ENCODE measurements around the gene TCOF1. TPM values are rescaled to one million over a fixed set of nuclear protein-coding genes. Genes with fewer than 3 reads are reported as not detected.
A peak's percentile ranks its signal among the peaks of the same experiment; 100 is the strongest.

Gene TCOF1
- total RNA-seq, 2 experiments from 2014 or later = 91.3 to 95.0 TPM

- intact Hi-C loops (cut with micrococcal nuclease) = no loop called here
- H3K4me3 Mint-ChIP-seq = no peak overlapping the region
- no peaks in the 10 kb centered on the region for H3K27me3 Mint-ChIP-seq
- no peaks in the 10 kb centered on the region for H3K9me3 Mint-ChIP-seq
- DNase-seq = no peak
- H3K4me1 Mint-ChIP-seq (ENCODE audit: low read depth) = peaks cover 4% of the 10 kb centered on the region
- no peak overlapping the region for H3K27ac Mint-ChIP-seq
- peaks cover 43% of the 10 kb centered on the region for H3K36me3 Mint-ChIP-seq
- POLR2A ChIA-PET = interaction anchor here (0.7 to 1.2 kb wide), 2 partner anchors 31 to 38 kb away, joined by 3 to 4 read pairs; no protein-coding TSS in a partner anchor
- CTCF ChIA-PET = no interaction called here
These were observed 46.6 kb downstream of the TCOF1 start for GRCh38 chr5:150404121-150404520.

DNA sequence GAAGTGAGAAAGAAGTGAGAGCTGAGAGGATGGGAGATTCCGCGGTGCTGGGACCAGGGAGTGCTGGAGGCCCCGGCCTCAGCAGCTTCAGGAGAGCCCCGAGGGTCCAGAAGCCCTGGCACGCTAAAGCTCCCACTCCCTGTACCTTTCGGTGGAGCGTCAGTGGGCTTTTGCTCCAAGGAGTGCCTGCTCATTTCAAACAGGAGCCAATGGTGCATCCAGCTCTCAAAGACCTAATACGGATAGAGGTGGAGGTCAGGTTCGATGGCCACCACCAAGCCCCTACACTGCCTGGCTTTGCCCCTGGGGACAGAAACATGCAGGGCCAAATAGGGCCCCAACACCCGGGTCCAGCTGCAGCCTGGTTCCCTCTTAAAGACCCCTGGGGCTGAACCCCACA lies 47.0 kb downstream of the TCOF1 start:
- Mint-ChIP-seq H3K36me3 (peaks cover 43% of the 10 kb centered on the region), H3K27ac (no peak overlapping the region), H3K27me3 (no peaks in the 10 kb centered on the region), H3K4me1 (ENCODE audit: low read depth) (peaks cover 4% of the 10 kb centered on the region), H3K4me3 (no peak overlapping the region), H3K9me3 (no peaks in the 10 kb centered on the region)
- intact Hi-C loops (cut with micrococcal nuclease) = no loop called here
- DNase-seq = no peak
- CTCF ChIA-PET = no interaction called here
- POLR2A ChIA-PET = interaction anchor here (0.7 to 1.2 kb wide), 3 partner anchors 24 to 38 kb away, joined by 3 to 4 read pairs (median 3); no protein-coding TSS in a partner anchor

DNA sequence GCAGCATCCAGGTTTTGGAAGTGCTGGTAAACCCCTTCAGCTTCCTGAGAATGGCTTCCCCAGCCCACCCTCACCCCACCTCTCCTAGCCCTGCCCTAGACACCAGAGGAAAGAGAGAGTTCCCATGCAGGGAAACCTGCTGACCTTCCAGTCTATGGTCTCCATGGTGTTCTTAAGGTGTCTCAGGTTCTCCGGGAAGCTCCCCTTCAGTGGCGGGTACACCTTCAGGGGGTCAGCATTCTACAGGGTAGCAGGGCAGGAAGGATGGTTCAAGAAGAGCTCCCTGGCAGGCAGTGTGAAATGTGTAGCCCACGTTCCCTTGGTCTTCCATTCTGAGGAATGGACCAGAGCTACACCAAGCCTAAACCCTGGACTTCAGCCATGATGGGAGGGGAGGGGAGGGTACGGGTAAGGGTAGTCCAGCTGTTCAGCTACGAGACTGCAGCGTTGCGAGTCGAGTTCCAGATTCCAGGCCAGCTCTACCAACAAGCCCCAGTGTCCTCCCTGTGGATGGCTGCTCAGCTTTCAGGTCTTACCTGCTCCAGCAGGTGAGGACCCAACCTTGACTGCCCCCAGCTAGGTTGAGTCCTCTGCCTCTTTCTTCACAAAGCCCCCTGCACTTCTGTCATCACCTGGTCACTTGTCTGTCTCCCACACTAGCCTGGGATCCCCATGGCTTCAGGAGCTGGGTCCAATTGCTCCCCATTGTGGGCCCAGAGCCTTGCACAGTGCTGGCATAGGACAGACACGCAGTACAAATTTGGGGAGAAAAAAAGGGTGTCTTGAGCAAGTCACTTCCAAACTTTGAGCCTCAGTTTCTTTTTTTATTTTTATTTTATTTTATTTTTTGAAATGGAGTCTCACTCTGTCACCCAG lies 47.7 kb downstream of the TCOF1 start:
- ChIA-PET POLR2A (interaction anchor here (0.7 to 1.2 kb wide), 3 partner anchors 24 to 37 kb away, joined by 3 to 4 read pairs (median 3); no protein-coding TSS in a partner anchor), CTCF (interaction anchor here (1.6 kb wide), 1 partner anchor 31 kb away, joined by 4 read pairs; no protein-coding TSS in a partner anchor)
- intact Hi-C loops (cut with micrococcal nuclease) = no loop called here

GRCh38 chr5:150406103-150406722 lies 48.7 kb downstream of the TCOF1 start:
- Mint-ChIP-seq H3K4me3 (no peak overlapping the region), H3K9me3 (no peaks in the 10 kb centered on the region), H3K27ac (no peak overlapping the region), H3K4me1 (ENCODE audit: low read depth) (peaks cover 21% of the 10 kb centered on the region), H3K36me3 (peaks cover 39% of the 10 kb centered on the region), H3K27me3 (no peaks in the 10 kb centered on the region)
- no peak for DNase-seq
- intact Hi-C loops (cut with micrococcal nuclease) = no loop called here
- ChIA-PET POLR2A (no interaction called here), CTCF (interaction anchor here (1.6 kb wide), 1 partner anchor 30 kb away, joined by 4 read pairs; no protein-coding TSS in a partner anchor)

More for the DNA sequence above, 47.7 kb downstream of the TCOF1 start:
- peaks cover 41% of the 10 kb centered on the region for H3K36me3 Mint-ChIP-seq
- H3K27me3 Mint-ChIP-seq = no peaks in the 10 kb centered on the region
- H3K4me3 Mint-ChIP-seq = no peak overlapping the region
- no peaks in the 10 kb centered on the region for H3K9me3 Mint-ChIP-seq
- H3K27ac Mint-ChIP-seq = no peak overlapping the region
- H3K4me1 Mint-ChIP-seq (ENCODE audit: low read depth) = peaks cover 10% of the 10 kb centered on the region
- no peak for DNase-seq

DNA sequence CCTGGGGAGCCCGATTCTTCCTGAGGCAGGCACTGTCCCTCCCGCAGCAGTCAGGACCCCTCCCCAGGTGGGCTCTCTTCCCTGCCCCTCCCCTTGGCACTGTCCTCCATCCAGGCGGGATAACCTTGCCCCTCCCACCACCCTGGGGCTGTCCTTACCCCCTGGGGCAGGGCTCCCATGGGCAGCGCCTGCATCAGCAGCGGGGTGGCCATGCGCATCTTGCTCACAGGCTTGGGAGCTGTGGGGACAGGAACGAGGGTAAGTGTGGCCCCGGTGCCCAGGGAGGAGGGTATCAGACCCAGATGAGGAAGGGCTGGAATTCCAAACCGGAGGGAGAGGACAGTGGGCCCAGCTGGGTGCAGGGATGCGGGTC lies 49.2 kb downstream of the TCOF1 start:
- CTCF ChIA-PET = interaction anchor here (1.6 kb wide), 1 partner anchor 30 kb away, joined by 4 read pairs; no protein-coding TSS in a partner anchor
- no peaks in the 10 kb centered on the region for H3K27me3 Mint-ChIP-seq
- H3K36me3 Mint-ChIP-seq = peaks cover 35% of the 10 kb centered on the region
- POLR2A ChIA-PET = no interaction called here
- H3K4me3 Mint-ChIP-seq = no peak overlapping the region
- DNase-seq = no peak
- intact Hi-C loops (cut with micrococcal nuclease) = no loop called here
- H3K9me3 Mint-ChIP-seq = no peaks in the 10 kb centered on the region
- H3K4me1 Mint-ChIP-seq (ENCODE audit: low read depth) = peaks cover 26% of the 10 kb centered on the region
- no peak overlapping the region for H3K27ac Mint-ChIP-seq

- Mint-ChIP-seq H3K4me3 (no peak overlapping the region), H3K9me3 (no peaks in the 10 kb centered on the region), H3K4me1 (ENCODE audit: low read depth) (peaks cover 26% of the 10 kb centered on the region), H3K27ac (no peak overlapping the region), H3K27me3 (no peaks in the 10 kb centered on the region), H3K36me3 (peaks cover 35% of the 10 kb centered on the region)
- intact Hi-C loops (cut with micrococcal nuclease) = no loop called here
- POLR2A ChIA-PET = no interaction called here
- no peak for DNase-seq
- CTCF ChIA-PET = no interaction called here
These were observed 49.7 kb downstream of the TCOF1 start for GRCh38 chr5:150407096-150407720.

GRCh38 chr5:150408231-150408943 lies 50.9 kb downstream of the TCOF1 start:
- no peaks in the 10 kb centered on the region for H3K27me3 Mint-ChIP-seq
- H3K9me3 Mint-ChIP-seq = no peaks in the 10 kb centered on the region
- ChIA-PET CTCF (no interaction called here), POLR2A (no interaction called here)
- peaks cover 34% of the 10 kb centered on the region for H3K4me1 Mint-ChIP-seq (ENCODE audit: low read depth)
- H3K4me3 Mint-ChIP-seq = no peak overlapping the region
- H3K27ac Mint-ChIP-seq = no peak overlapping the region
- intact Hi-C loops (cut with micrococcal nuclease) = no loop called here
- no peak for DNase-seq
- peaks cover 36% of the 10 kb centered on the region for H3K36me3 Mint-ChIP-seq

- H3K9me3 Mint-ChIP-seq = no peaks in the 10 kb centered on the region
These were observed 52.4 kb downstream of the TCOF1 start for GRCh38 chr5:150409638-150410523.

GRCh38 chr5:150410524-150411244 lies 53.2 kb downstream of the TCOF1 start:
- H3K27ac Mint-ChIP-seq = peak overlapping the region; percentile 99
- H3K36me3 Mint-ChIP-seq = peaks cover 26% of the 10 kb centered on the region
- H3K9me3 Mint-ChIP-seq = no peaks in the 10 kb centered on the region
- intact Hi-C loops (cut with micrococcal nuclease) = loop anchor here (5.0 kb wide), 2 partner anchors 408 to 667 kb away; partner anchors contain the start of genes HMGXB3 and TIGD6
- ChIA-PET CTCF (interaction anchor here (0.6 to 3.7 kb wide), 5 partner anchors 12 to 1054 kb away, joined by 3 to 25 read pairs (median 10); partner anchors contain the start of gene RPS14), POLR2A (interaction anchor here (0.6 to 1.7 kb wide), 8 partner anchors 9 to 1341 kb away, joined by 3 to 6 read pairs (median 4); no protein-coding TSS in a partner anchor)
- H3K4me1 Mint-ChIP-seq (ENCODE audit: low read depth) = peaks cover 39% of the 10 kb centered on the region
- peak; percentile 60 for DNase-seq
- no peaks in the 10 kb centered on the region for H3K27me3 Mint-ChIP-seq
- H3K4me3 Mint-ChIP-seq = peak overlapping the region; percentile 97

More at GRCh38 chr5:150409638-150410523, 52.4 kb downstream of the TCOF1 start:
- H3K27ac Mint-ChIP-seq = peak overlapping the region; percentile 99
- CTCF ChIA-PET = interaction anchor here (1.6 to 3.7 kb wide), 3 partner anchors 11 to 40 kb away, joined by 10 to 25 read pairs (median 21); partner anchors contain the start of gene RPS14
- peaks cover 30% of the 10 kb centered on the region for H3K36me3 Mint-ChIP-seq
- H3K4me1 Mint-ChIP-seq (ENCODE audit: low read depth) = peaks cover 39% of the 10 kb centered on the region
- peak; percentile 70 for DNase-seq
- H3K4me3 Mint-ChIP-seq = peak overlapping the region; percentile 97
- POLR2A ChIA-PET = interaction anchor here (0.6 to 1.7 kb wide), 6 partner anchors 8 to 1341 kb away, joined by 3 to 6 read pairs (median 4); no protein-coding TSS in a partner anchor
- intact Hi-C loops (cut with micrococcal nuclease) = loop anchor here (5.0 kb wide), 2 partner anchors 408 to 667 kb away; partner anchors contain the start of genes HMGXB3 and TIGD6
- no peaks in the 10 kb centered on the region for H3K27me3 Mint-ChIP-seq
